ENCODE measurements around the gene RASAL2.

RASAL2 gene

DNA sequence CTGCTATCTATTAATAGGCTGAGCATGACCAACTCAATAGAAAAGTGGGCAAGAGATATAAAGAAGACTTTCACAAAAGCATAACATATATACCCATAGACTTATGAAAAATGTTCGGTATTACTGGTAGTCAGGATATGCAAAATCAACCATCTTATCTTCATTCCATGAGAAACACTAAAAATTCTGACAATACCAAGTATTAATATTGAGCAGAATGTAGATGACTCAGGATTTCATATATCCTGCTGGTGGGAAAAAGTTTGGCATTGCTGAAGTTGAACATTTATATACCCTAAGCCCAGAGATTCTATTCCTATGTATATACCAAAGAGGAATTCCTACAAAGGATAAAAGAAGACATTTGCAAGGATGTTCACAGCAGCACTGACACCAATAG, 264.6 kb downstream of the RASAL2 start:
- TF ChIP-seq CTCF (IDR thresholded peaks at IDR 0.05; ENCODE audit: control insufficient read depth, insufficient read depth, low read depth, low read length, missing control alignments) = no peak
- DNase-seq (ENCODE audit: low read depth) = no peak
- H3K4me3 ChIP-seq (ENCODE audit: control insufficient read depth, low read depth, low read length) = no peak overlapping the region

- no peak for TF ChIP-seq CTCF (IDR thresholded peaks at IDR 0.05; ENCODE audit: control insufficient read depth, insufficient read depth, low read depth, low read length, missing control alignments)
- H3K4me3 ChIP-seq (ENCODE audit: control insufficient read depth, low read depth, low read length) = no peak overlapping the region
- no peak for DNase-seq (ENCODE audit: low read depth)
Observed at GRCh38 chr1:178360421-178360820, 266.5 kb downstream of the RASAL2 start.

- H3K4me3 ChIP-seq (ENCODE audit: control insufficient read depth, low read depth, low read length) = no peak overlapping the region
- no peak for DNase-seq (ENCODE audit: low read depth)
- no peak for TF ChIP-seq CTCF (IDR thresholded peaks at IDR 0.05; ENCODE audit: control insufficient read depth, insufficient read depth, low read depth, low read length, missing control alignments)
Observed at GRCh38 chr1:178361847-178362246, 267.9 kb downstream of the RASAL2 start.

GRCh38 chr1:178362747-178363146, 268.8 kb downstream of the RASAL2 start:
- TF ChIP-seq CTCF (IDR thresholded peaks at IDR 0.05; ENCODE audit: control insufficient read depth, insufficient read depth, low read depth, low read length, missing control alignments) = no peak
- no peak overlapping the region for H3K4me3 ChIP-seq (ENCODE audit: control insufficient read depth, low read depth, low read length)
- DNase-seq (ENCODE audit: low read depth) = peak; percentile 56

GRCh38 chr1:178364782-178365181, 270.9 kb downstream of the RASAL2 start:
- DNase-seq (ENCODE audit: low read depth) = no peak
- TF ChIP-seq CTCF (IDR thresholded peaks at IDR 0.05; ENCODE audit: control insufficient read depth, insufficient read depth, low read depth, low read length, missing control alignments) = no peak

DNA sequence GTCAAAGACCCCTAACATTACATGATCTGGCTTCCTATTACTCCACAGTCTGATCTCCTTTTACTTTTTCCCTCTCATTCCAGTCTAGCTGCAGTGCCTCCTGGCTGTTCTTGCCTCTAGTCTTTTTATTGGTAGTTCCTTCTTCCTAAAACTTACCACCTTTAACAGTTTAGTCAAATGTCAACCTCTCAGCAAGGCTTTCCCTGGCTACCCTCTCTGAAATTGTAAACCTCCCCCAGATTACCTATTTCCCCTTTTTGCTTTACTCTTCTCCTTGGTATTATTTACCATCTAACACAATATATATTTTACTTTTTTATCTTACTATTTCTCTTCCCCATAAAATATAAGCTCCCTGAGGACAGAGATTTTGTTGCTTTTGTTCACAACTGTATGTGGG, 273.2 kb downstream of the RASAL2 start:
- no peak for DNase-seq (ENCODE audit: low read depth)
- no peak for TF ChIP-seq CTCF (IDR thresholded peaks at IDR 0.05; ENCODE audit: control insufficient read depth, insufficient read depth, low read depth, low read length, missing control alignments)
- no peak overlapping the region for H3K4me3 ChIP-seq (ENCODE audit: control insufficient read depth, low read depth, low read length)

More at GRCh38 chr1:178364782-178365181, 270.9 kb downstream of the RASAL2 start:
- no peak overlapping the region for H3K4me3 ChIP-seq (ENCODE audit: control insufficient read depth, low read depth, low read length)

DNA sequence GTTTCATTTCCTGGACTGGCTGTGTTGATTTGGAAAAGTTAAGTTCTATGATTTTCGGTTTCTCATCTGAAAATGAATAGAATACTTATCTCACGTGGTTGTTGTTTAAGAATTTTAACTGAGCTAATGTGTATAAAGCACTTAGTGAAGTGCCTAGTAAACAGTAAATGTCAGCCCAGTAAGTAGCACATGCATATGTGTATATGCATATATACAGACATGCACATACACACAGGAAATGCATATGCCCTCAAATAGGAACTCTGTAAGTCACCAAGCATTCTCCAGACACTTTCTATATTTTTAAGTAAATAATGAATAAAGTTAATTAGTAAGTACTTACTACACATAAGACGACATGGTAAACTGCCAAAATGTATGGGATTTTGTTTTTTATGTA, 274.3 kb downstream of the RASAL2 start:
- no peak overlapping the region for H3K4me3 ChIP-seq (ENCODE audit: control insufficient read depth, low read depth, low read length)
- no peak for DNase-seq (ENCODE audit: low read depth)
- no peak for TF ChIP-seq CTCF (IDR thresholded peaks at IDR 0.05; ENCODE audit: control insufficient read depth, insufficient read depth, low read depth, low read length, missing control alignments)
